Measurements from ENCODE around the gene PACRG.

PACRG gene

GRCh38 chr6:163019926-163020325, 292.2 kb downstream of the PACRG start:
- DNase-seq, result no peak

DNA sequence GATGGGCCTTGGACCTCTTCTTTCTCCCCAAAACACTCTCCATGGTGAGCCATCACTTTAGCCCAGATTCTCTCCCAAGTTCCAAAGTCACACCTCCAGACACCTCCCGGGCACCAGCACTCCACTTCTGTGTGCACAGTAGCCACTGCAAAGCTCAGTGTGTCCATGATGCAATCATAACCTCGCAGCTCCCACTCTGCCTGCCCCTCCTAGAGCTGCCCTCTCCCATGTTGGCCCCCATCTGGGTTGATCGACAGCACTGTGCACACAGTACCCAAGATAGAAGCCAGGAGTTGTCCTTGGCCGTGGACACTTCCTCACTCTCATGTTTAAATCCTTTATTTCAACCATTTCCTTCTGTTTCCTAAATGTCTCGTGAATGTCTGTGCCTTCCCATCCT, 293.3 kb downstream of the PACRG start:
- no peak for DNase-seq

DNA sequence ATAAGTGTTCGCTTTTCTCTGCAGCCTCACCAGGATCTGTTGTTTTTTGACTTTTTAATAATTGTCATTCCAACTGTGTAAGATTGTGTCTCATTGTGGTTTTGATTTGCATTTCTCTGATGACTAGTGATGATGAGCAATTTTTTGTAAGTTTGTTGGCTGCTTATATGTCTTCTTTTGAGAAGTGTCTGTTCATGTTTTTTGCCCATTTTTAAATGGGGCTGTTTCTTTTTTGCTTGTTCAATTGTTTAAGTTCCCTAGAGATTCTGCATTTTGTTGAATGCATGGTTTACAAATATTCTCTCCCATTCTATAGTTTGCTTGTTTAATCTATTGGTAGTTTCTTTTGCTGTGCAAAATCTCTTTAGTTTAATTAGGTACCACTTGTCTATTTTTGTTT, 295.9 kb downstream of the PACRG start:
- DNase-seq, result no peak

- no peak for DNase-seq
Measured at GRCh38 chr6:163026893-163027292, 299.1 kb downstream of the PACRG start.

DNA sequence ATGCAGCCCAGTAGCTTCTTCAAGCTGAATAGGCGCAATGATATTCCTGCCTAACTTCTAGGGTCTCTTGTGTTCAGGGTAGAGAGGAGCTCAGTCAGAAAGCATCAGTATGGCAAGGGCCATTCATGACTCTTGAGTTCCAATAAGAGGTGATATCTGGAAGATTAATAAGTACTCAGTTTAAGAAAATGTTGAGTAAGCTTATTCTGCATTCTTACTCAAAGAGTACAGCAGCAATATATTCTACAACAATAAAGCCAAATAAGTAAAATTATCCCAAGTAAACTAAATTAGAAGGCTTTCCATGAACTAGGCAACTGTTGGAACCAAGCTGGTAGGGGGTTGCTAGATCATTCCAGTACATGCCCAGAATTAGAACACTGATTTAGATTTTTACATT, 303.2 kb downstream of the PACRG start:
- no peak for DNase-seq

DNA sequence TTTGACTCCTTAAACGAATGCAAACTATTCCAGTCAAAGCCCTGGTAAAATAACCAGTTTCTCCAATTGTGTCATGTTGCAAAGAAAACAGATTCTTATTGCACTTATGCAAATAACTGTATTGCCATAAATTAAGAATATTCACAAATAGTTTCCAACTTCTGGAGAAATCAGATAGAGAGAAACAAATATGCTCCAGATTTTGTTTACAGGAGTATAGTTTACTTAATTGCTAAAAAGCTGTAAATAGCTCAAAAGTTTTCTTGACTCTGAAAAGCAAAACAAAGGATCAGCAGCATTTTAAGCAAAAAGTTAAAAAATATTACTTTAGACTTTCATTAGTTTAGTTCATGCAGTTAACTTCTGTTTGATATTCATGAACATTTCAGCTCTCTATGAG, 304.2 kb downstream of the PACRG start:
- DNase-seq, result no peak

DNA sequence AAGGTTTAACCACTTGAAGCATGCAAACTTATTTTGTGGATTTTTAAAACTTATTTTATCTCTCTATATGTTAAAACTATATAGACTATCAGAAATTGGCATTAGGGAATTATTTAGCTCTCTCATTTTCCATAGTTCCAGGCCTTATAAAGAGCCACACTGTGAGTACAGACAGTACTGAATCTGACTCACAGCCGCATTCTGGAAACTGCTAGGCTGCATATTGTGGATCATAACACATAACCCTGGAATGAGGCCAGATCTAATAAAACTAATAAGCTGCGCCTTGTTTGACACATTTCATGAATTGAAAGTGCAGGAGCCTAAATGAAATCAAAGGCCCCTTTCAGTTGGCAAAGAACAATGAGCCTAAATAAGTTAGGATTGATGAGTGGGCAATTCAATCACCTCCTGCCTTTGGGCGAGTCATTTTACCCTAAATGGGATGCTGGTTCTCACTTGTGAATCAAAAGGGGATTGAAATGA, 308.4 kb downstream of the PACRG start:
- no peak for DNase-seq

GRCh38 chr6:163038317-163038716, 310.5 kb downstream of the PACRG start:
- DNase-seq, result no peak

DNA sequence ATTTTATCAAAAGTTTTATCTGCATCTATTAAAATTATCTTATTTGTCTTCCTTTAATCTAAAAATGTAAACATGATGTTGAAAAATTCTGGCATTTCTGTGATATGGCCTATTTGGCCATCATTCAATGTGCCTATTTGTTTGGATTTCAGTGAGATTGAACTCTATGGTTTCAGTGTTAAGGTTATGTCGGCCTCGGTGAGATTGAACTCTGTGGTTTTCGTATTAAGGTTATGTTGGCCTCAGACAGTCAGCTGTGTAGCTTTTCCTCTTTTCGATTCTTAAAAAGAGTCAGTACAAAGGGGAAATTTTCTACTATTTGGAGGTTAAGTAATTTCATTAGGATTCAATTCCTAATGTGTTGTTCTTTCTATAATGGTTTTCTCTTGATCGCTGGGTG, 320.6 kb downstream of the PACRG start:
- DNase-seq, result no peak

DNA sequence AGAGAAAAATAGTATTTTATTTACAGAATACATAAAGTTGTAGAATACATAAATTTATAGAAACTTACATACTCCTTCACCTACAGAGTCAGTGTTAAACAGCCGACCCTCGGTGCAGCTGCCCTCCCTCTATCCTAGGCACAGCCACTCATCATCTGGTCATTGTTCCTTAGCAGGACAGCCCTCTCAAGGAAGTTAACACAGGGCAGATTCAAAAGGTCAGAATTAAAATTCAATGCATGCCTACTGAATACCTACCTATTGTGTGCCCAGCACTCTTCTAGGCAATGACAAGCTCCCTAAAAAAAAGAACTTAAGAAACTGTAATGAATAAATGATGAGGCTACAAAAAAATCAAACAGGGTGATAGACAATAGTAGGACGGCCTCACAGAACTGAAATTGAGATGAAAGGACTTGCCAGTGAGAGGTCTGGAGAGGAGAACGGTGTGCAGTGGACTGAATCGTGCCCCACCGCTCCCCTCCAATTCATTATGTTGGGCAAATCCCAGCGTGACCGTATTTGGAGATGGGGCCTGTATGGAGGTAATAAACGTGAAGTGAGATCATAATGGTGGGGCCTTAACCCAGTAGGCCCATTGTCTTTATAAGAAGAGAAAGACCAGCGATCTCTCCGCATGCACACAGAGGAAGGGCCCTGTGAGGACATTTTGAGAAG, 326.0 kb downstream of the PACRG start:
- no peak for DNase-seq

DNA sequence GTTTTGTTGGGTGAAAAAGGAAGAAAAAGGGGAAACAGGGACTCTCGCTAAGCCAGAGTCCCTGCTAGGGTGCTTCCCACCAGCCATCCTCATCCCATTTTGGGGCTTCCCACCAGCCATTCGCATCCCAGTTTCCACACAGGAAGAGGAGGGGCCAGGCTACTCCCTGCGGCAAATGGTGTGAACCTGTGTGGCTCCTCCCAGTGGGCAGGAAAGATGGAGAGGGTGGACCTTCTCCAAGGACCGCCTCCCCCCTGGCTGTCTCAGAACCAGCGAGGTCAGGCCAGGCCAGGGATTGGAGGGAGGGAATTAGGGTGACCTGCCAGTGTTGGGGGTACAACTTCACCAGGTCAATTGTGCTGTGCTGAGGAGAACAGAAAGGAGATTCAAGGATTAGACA, 326.9 kb downstream of the PACRG start:
- DNase-seq, result no peak

DNA sequence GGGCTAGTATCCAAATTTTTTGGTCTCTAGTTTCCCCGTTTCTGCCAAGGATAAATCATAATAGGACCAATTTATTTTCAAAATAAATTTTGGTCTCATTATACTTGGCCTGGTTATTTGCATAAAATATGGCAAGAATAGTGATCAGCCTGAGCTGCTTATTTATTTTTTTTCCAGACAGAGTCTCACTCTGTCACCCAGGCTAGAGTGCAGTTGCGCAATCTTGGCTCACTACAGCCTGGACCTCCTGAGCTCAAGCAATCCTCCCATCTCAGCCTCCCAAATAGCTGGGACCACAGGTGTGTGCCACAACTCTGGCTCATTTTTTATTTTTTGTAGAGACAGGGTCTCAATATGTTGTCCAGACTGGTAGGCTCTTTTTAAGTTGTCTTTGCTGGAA, 329.5 kb downstream of the PACRG start:
- DNase-seq, result no peak

DNA sequence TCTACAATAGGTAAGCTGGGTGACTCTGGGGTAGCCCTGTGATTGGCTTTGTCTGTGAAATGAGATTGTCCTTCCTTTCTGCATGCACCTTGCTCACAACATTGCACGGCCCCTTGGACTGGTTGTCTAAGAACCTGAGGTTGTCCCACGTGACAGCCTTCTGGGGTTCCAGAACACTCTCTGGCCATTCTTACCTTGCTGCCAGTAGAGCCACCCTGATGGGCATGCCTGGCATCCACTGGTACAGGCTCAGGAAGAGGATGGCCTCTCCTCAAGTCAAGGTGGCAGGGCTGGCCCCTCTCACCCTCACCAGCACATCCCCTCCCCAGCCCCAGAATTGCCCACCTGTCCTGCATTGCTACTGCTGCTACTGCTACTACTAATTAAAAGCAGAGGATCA, 335.0 kb downstream of the PACRG start:
- no peak for DNase-seq

- no peak for DNase-seq
Measured at GRCh38 chr6:163063561-163063960, 335.8 kb downstream of the PACRG start.

GRCh38 chr6:163064397-163064796, 336.6 kb downstream of the PACRG start:
- DNase-seq, result no peak

DNA sequence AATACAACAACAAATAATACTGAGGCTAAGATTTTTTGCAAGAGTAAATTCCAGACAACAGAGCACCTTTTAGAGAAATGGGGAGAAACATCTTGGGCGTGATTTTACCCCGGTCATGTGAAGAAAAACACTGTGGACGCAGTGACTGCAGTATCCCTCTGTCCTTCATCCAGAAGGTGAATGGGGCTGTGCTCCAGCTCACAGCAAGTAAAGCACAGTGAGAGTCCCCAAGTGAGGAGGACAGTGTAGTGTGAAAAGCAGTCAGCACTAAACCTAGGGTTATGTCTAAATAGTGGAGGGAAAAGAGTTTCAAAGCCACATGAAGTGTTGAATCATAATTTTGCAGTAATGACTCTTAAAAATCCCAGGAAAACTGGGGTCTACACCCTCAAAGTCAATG, 338.4 kb downstream of the PACRG start:
- no peak for DNase-seq

- DNase-seq, result no peak
Measured at GRCh38 chr6:163077134-163077533, 349.4 kb downstream of the PACRG start.

DNA sequence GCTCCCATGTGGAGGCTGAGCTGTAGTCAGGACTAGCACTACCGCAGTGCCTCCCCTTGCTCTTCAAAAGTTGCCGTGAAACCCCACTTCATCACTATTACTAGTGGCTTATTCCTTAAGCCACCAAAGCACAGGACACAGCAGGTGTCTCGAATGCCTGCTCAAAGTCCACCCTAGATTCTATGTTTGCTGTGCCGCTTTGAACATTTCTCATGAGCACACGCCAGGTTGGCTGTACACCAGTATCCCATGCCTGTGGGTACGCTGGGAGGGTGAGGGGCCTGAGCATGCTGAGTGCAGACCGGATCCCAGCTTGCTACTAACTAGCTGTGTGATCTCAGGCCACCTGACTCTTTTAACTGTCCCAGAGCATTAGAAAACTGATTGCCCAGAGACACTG, 350.9 kb downstream of the PACRG start:
- DNase-seq, result no peak

DNA sequence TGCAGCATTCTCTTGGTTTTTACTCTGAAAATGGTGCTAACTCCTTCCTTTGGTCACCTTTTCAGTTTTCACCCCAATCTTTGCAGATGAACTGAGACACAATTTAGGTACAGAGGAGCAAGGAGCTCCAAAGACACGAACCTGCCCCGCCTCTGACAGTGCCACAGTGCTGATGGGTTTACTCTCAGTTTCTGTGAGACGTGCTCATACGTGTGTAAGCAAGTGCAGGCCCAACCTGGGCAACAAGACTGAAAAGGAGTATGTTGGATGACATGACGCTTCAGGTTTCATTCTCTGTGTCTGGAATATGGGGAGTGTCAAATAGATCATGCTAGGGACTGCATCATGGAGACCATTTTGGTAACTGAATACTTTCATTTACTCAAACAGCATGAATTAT, 352.5 kb downstream of the PACRG start:
- DNase-seq, result no peak

- no peak for DNase-seq
Measured at GRCh38 chr6:163083141-163083540, 355.4 kb downstream of the PACRG start.

GRCh38 chr6:163085426-163085825, 357.7 kb downstream of the PACRG start:
- no peak for DNase-seq

- DNase-seq, result no peak
Measured at GRCh38 chr6:163085861-163086623, 358.3 kb downstream of the PACRG start.

GRCh38 chr6:163086624-163086920, 358.8 kb downstream of the PACRG start:
- DNase-seq, result no peak

- DNase-seq, result no peak
Measured at GRCh38 chr6:163087981-163088380, 360.2 kb downstream of the PACRG start.

GRCh38 chr6:163092876-163093275, 365.1 kb downstream of the PACRG start:
- DNase-seq, result no peak

Data from stimulated activated CD8-positive, alpha-beta memory T cell treated with anti-CD3 and anti-CD28 coated beads, Interleukin-4, amount 100 ng/mL, for 48 hours (primary cell).